Measurements from ENCODE around the gene RALGPS1. TPM values are rescaled to one million over a fixed set of nuclear protein-coding genes. Genes with fewer than 3 reads are reported as not detected.
A peak's percentile ranks its signal among the peaks of the same experiment; 100 is the strongest.

The RALGPS1 gene
- total and polyA plus RNA-seq, 2 of the 13 experiments (the other 11 are each of a cell fraction or from before 2014, with no cell fraction given) = 3.7 to 6.5 TPM

GRCh38 chr9:126874546-126875314 lies 39.9 kb upstream of the RALGPS1 start:
- no peak for FAIRE-seq

GRCh38 chr9:126875756-126876510 lies 38.6 kb upstream of the RALGPS1 start:
- ATAC-seq (no peak), DNase-seq (ENCODE audit: low spot score) (no peak), FAIRE-seq (no peak)
- ChIA-PET CTCF (ENCODE audit: low intra/inter-chr PET ratio, low total read pairs) (no interaction called here), POLR2A (no interaction called here)
- peaks cover 14% of the 10 kb centered on the region for H3K4me1 ChIP-seq (ENCODE audit: insufficient read depth, low read length)
- 83% methylated on average over 4 of the region's 4 CpGs for WGBS (ENCODE audit: low lambda C conversion rate)
- no peak overlapping the region for H2AFZ ChIP-seq (ENCODE audit: low read length)
- H4K20me1 ChIP-seq (ENCODE audit: insufficient read depth, low read length) = no peaks in the 10 kb centered on the region
- intact Hi-C loops (cut with micrococcal nuclease; ENCODE audit: unreplicated experiment) (no loop called here), in situ Hi-C loops (cut with HindIII; ENCODE audit: extremely low pct_ligation_motif_present, low pct_unique_long_range_greater_than_20kb) (no loop called here)
- no TSS peak for BruUV-seq (replicated peaks)
- no peak overlapping the region for H3K27ac ChIP-seq (ENCODE audit: extremely low read length, insufficient read depth, low read length)
- no peaks in the 10 kb centered on the region for H3K9me3 ChIP-seq (ENCODE audit: low read length)
- H3K36me3 ChIP-seq (replicated peaks in 1 of 2; ENCODE audit: control insufficient read depth in 1 of 2, insufficient read depth in 2 of 2, low read length in 2 of 2) = peaks cover 10 to 17% of the 10 kb centered on the region in 2 experiments; a peak in 4 of 5 replicates
- H3K9ac ChIP-seq (ENCODE audit: insufficient read depth, low read depth, low read length) = no peak overlapping the region
- H3K27me3 ChIP-seq (ENCODE audit: control insufficient read depth in 1 of 2, insufficient read depth in 2 of 2, low read length in 2 of 2) = no peaks in the 10 kb centered on the region
- no peak overlapping the region for H3K4me2 ChIP-seq (ENCODE audit: low read depth, low read length)
- H3K79me2 ChIP-seq (ENCODE audit: insufficient read depth, low read length) = peaks cover 25% of the 10 kb centered on the region
- H3K4me3 ChIP-seq (replicated peaks in 1 of 3; ENCODE audit: insufficient read depth in 1 of 3, low read depth in 2 of 3, low read length in 3 of 3) = no peak overlapping the region
- TF ChIP-seq, protein P1, sequence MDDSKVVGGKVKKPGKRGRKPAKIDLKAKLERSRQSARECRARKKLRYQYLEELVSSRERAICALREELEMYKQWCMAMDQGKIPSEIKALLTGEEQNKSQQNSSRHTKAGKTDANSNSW (CRISPR knock-in tag; IDR thresholded peaks at IDR 0.05; ENCODE audit: borderline replicate concordance) = no peak
- TF ChIP-seq MYNN (CRISPR knock-in tag; IDR thresholded peaks at IDR 0.05; ENCODE audit: low read depth) (no peak), ZNF75D (CRISPR knock-in tag; IDR thresholded peaks at IDR 0.05; ENCODE audit: borderline replicate concordance) (no peak), SAFB2 (CRISPR knock-in tag; IDR thresholded peaks at IDR 0.05; ENCODE audit: borderline replicate concordance, low read depth) (no peak), POLR2AphosphoS2 (IDR thresholded peaks at IDR 0.05; ENCODE audit: low read depth, low read length) (no peak), ZNF782 (CRISPR knock-in tag; IDR thresholded peaks at IDR 0.05; ENCODE audit: borderline replicate concordance) (no peak), ZNF878 (CRISPR knock-in tag; IDR thresholded peaks at IDR 0.05) (no peak), CBFB (CRISPR knock-in tag; IDR thresholded peaks at IDR 0.05) (no peak), ZNF670 (CRISPR knock-in tag; IDR thresholded peaks at IDR 0.05; ENCODE audit: borderline replicate concordance) (no peak), MAFK (conservative IDR thresholded peaks at IDR 0.05 in 1 of 2, IDR thresholded peaks at IDR 0.05 in 1 of 2; ENCODE audit: low read length in 2 of 2) (peak; percentile 26 to 73; a peak in 2 of 4 replicates), ZNF30 (CRISPR knock-in tag; IDR thresholded peaks at IDR 0.05) (no peak), GTF2F1 (IDR thresholded peaks at IDR 0.05; ENCODE audit: low read length) (no peak), ZMYM3 (CRISPR knock-in tag; IDR thresholded peaks at IDR 0.05) (no peak)
- TF ChIP-seq, protein P2, sequence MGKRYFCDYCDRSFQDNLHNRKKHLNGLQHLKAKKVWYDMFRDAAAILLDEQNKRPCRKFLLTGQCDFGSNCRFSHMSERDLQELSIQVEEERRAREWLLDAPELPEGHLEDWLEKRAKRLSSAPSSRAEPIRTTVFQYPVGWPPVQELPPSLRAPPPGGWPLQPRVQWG (CRISPR knock-in tag; IDR thresholded peaks at IDR 0.05; ENCODE audit: borderline replicate concordance, low read depth) = no peak
- TF ChIP-seq, protein P3, sequence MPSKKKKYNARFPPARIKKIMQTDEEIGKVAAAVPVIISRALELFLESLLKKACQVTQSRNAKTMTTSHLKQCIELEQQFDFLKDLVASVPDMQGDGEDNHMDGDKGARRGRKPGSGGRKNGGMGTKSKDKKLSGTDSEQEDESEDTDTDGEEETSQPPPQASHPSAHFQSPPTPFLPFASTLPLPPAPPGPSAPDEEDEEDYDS (CRISPR knock-in tag; IDR thresholded peaks at IDR 0.05) = no peak

More at GRCh38 chr9:126874546-126875314, 39.9 kb upstream of the RALGPS1 start:
- TF ChIP-seq ZFP37 (CRISPR knock-in tag; IDR thresholded peaks at IDR 0.05; ENCODE audit: borderline replicate concordance) = no peak
- no peak for TF ChIP-seq NCOA5 (CRISPR knock-in tag; IDR thresholded peaks at IDR 0.05)
- no peak for TF ChIP-seq ZSCAN12 (CRISPR knock-in tag; IDR thresholded peaks at IDR 0.05)
- Histone ChIP-seq H3K4me2 (ENCODE audit: low read depth, low read length) (no peak overlapping the region), H3K4me1 (ENCODE audit: insufficient read depth, low read length) (peaks cover 14% of the 10 kb centered on the region), H4K20me1 (ENCODE audit: insufficient read depth, low read length) (no peaks in the 10 kb centered on the region), H3K9me3 (ENCODE audit: low read length) (no peaks in the 10 kb centered on the region), H3K27me3 (ENCODE audit: control insufficient read depth in 1 of 2, insufficient read depth in 2 of 2, low read length in 2 of 2) (no peaks in the 10 kb centered on the region), H3K4me3 (replicated peaks in 1 of 3; ENCODE audit: insufficient read depth in 1 of 3, low read depth in 2 of 3, low read length in 3 of 3) (no peak overlapping the region), H3K79me2 (ENCODE audit: insufficient read depth, low read length) (peaks cover 29% of the 10 kb centered on the region), H3K36me3 (replicated peaks in 1 of 2; ENCODE audit: control insufficient read depth in 1 of 2, insufficient read depth in 2 of 2, low read length in 2 of 2) (peaks cover 4 to 5% of the 10 kb centered on the region in 2 experiments; a peak in 4 of 5 replicates), H3K9ac (ENCODE audit: insufficient read depth, low read depth, low read length) (no peak overlapping the region), H3K27ac (ENCODE audit: extremely low read length, insufficient read depth, low read length) (no peak overlapping the region), H2AFZ (ENCODE audit: low read length) (no peak overlapping the region)
- ATAC-seq = no peak
- CTCF ChIA-PET (ENCODE audit: low intra/inter-chr PET ratio, low total read pairs) = no interaction called here
- POLR2A ChIA-PET = no interaction called here
- intact Hi-C loops (cut with micrococcal nuclease; ENCODE audit: unreplicated experiment) = no loop called here
- in situ Hi-C loops (cut with HindIII; ENCODE audit: extremely low pct_ligation_motif_present, low pct_unique_long_range_greater_than_20kb) = no loop called here
- DNase-seq (ENCODE audit: low spot score) = no peak
- 97% methylated on average over 9 of the region's 9 CpGs for WGBS (ENCODE audit: low lambda C conversion rate)
- no TSS peak for BruUV-seq (replicated peaks)

Data from HepG2 (cell line).